GM12891 (cell line): ENCODE results near the gene CNOT6L.

Source experiments
- POLR2A ChIP-seq: IDR thresholded peaks from 2 replicates; pipeline ENCODE4 v1.6.1; 2011; ENCODE audit warnings: low read depth, low read length, control low read depth
- POLR2AphosphoS5 ChIP-seq: IDR thresholded peaks from 2 replicates; pipeline ENCODE4 v1.6.1; 2011; ENCODE audit warnings: low read depth, low read length, control low read depth

DNA sequence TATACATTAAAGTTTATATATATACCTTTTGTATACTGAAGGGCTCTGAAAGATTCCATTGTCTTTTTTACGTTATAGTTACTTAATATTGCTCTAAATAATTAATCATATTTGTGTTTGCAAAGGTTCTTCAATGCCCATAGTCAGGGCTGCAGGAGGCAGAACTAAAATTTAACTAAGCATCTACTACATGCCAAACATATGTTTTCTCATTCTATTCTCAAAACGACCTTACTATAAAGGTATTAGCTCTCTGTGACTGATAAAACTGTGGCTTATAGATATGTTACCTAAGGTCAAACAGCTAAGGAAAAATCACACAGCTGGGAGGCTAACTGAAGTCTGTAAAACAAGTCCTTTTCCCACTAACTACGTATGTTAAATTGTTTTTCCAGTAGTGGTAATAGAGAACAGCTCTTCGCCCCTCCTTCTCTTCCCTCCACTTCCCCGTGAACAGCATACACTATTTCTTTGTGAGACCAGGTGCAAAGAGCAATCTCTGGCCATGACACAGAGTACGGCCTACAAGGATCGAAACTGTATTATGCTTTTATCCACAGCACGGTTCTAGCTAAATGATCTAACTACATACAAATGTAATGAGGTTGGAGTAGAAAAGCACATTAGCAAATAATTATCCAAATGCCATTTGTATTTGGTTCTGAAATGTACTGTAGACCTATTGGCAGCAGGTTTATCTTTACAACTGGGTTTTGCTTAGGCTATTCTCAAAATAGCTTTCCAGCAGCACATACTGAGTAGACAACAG lies 1.7 kb downstream of the CNOT6L start:
- TF ChIP-seq POLR2AphosphoS5 = no peak
- no peak for TF ChIP-seq POLR2A
